Inflammatory macrophage treated with lipopolysaccharide for 4 hours (primary cell): ENCODE measurements around the gene SOCS3.

Experiments used
- DNase-seq: peaks from one replicate; pipeline ENCODE4 v3.0.0-alpha.2; 2020

Gene SOCS3, protein sequence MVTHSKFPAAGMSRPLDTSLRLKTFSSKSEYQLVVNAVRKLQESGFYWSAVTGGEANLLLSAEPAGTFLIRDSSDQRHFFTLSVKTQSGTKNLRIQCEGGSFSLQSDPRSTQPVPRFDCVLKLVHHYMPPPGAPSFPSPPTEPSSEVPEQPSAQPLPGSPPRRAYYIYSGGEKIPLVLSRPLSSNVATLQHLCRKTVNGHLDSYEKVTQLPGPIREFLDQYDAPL

GRCh38 chr17:78359997-78360370 lies at the start of gene SOCS3:
Gene SOCS3 (minus strand): TSS chr17:78360077. CDS start chr17:78359095, 982 bp downstream.
- peak; percentile 98 for DNase-seq

GRCh38 chr17:78409191-78409928 lies 49.5 kb upstream of the SOCS3 start:
- DNase-seq, result no peak

DNA sequence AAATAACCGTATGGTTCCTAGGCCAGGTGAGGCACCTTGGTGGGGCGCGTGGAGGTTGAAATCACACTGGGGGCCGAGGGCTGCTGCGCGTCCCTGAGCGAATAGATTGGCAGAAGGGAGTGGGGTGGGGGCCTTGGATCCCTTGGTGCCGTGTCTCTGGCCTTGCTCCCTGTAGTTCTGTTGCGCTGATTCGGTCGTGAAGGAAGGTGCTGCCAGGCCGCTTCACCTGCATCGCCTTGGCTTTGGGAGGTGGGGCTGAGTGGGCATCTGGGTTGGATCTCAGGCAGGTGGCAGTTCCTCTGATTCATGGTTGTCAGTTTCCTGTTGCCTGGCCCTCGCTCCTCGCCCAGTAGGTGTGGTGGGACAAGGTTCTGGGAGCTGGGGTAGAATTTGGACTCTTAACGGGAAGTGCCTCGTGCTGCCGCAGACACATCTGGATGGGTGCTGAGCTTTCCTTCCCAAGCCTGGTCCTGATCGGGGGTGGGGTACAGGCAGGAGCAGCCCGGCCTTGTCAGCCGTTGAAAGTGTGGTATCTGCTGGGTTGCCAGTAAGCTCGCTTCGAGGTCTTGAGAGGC lies 48.7 kb upstream of the SOCS3 start:
- DNase-seq, result no peak

DNA sequence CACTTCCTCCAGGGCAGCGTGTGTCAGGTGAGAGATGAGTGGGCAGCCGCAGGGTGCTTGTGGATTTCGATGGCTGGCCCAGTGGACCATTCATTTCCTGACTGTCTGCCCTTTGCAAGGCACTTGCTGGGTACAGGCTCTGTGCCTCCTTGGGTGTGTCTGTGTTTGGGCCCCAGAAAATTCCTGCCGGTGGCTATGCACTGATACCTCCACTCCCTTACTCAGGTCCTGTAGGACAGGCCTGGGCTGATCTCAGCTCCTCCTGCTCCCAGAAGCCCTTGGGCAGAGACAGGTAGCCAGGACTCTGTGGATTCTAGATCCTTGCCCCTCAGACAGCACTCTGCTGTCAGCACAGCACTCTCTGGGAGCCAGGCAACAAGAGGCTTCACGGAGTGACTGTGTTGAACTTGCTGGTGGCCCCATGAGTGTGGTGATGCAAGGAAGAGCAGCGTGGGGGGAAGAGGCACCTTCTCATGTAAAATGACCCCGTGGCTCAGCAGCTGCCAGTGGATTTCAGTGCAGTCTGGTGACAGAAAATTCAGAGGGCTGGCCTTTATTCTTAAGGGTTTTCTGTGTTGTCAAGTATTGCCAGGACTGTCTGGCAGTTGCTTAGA lies 47.6 kb upstream of the SOCS3 start:
- peak; percentile 60 for DNase-seq

DNA sequence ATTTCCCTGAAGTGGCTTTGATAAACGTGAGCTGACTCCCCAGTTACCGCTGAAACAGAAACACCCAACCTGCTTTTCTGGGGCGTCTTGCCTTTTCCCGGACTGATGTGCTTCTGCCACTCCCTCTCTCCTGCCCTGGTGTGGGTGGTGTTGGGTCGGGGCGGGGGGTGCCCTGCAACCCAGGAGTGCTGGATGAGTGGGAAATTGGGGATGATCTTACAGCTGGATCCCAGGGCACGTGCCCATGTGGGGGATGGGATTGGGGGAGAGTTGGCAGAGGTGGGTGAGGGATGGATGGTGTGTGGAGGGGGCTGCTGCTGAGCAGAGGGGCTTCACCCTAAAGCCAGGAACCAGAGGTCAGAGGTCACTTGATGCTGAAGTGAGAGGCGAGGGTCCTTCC lies 47.0 kb upstream of the SOCS3 start:
- DNase-seq, result no peak

- DNase-seq, result no peak
These were observed 46.5 kb upstream of the SOCS3 start for GRCh38 chr17:78406396-78406795.

DNA sequence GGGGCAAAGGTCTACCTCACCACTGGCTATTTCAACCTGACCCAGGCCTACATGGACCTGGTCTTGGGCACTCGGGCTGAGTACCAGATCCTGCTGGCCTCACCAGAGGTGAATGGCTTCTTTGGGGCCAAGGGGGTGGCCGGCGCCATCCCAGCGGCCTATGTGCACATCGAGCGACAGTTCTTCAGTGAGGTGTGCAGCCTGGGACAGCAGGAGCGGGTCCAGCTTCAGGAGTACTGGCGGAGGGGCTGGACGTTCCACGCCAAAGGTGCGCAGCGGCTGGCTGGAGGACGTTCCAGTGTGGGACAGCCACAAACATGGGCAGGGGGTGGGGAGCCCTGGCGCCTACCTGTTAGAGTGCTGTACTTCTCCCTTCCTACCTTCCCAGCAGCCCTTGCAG lies 43.9 kb upstream of the SOCS3 start:
- no peak for DNase-seq

- peak; percentile 31 for DNase-seq
These were observed 42.0 kb upstream of the SOCS3 start for GRCh38 chr17:78401891-78402290.

- no peak for DNase-seq
These were observed 41.4 kb upstream of the SOCS3 start for GRCh38 chr17:78401246-78401645.

DNA sequence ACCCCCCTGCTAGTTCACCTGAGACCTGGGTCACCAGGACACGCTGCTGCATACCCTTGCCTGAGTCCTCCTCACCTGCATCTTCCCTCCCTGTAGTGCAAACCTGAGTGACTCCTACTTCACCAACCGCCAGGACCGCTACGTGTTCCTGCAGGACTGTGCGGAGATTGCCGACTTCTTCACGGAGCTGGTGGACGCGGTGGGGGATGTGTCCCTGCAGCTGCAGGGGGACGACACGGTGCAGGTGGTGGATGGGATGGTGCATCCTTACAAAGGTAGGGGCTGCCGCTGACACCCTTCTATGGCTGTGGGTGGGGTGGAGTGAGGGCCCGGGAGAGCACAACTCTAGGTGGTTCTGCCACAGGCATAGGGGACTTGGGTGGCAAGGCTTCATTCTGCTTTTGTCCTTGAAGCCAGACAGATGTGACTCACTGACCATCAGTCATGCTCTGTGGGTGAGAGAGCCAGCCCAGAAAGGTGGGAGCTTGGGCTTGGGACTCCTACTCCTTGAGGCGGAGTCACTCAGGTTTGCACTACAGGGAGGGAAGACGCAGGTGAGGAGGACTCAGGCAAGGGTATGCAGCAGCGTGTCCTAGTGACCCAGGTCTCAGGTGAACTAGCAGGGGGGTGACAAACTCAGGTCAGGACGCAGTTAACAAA lies 40.8 kb upstream of the SOCS3 start:
- no peak for DNase-seq

GRCh38 chr17:78399693-78400144 lies 39.8 kb upstream of the SOCS3 start:
- no peak for DNase-seq

GRCh38 chr17:78399028-78399692 lies 39.3 kb upstream of the SOCS3 start:
- no peak for DNase-seq

DNA sequence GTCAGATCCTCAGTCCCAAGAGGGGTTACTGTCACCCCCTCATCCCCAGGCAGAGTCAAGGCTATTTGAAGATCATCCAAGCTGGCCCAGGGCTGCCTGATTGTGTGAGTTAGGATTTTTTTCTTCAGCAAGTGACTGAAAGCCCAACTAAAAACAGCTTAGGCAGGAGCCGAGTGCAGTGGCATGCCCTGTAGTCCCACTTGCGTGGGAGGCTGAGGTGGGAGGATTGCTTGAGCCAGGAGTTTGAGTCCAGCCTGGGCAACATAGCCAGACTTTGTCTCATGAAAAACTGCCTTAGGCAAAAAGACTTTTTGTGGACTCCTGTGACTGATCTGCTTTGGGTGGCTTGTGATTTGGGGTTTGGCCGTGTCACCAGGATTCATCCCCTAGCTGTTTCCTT lies 38.5 kb upstream of the SOCS3 start:
- DNase-seq, result no peak

GRCh38 chr17:78397681-78398101 lies 37.8 kb upstream of the SOCS3 start:
- DNase-seq, result no peak

- no peak for DNase-seq
These were observed 36.8 kb upstream of the SOCS3 start for GRCh38 chr17:78396441-78397337.

DNA sequence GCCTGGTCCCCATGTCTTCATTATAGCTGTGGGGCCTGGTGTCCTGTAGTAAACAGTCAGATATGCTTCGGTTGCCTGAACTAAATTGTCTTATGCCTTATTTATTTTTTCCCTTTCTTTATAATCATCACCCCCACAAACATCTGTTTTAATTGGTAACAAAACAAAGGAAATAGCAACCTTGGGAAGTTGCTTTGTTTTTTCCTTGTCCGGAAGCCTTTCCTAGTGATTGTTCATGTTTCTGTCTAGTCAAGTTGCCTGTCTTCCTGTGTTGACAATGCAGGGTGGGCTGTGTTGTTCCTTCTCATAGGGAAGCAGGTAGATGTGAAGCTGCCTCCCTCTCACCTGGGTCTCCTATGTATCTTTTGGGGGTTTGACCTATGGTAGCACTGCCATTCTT lies 35.3 kb upstream of the SOCS3 start:
- no peak for DNase-seq

DNA sequence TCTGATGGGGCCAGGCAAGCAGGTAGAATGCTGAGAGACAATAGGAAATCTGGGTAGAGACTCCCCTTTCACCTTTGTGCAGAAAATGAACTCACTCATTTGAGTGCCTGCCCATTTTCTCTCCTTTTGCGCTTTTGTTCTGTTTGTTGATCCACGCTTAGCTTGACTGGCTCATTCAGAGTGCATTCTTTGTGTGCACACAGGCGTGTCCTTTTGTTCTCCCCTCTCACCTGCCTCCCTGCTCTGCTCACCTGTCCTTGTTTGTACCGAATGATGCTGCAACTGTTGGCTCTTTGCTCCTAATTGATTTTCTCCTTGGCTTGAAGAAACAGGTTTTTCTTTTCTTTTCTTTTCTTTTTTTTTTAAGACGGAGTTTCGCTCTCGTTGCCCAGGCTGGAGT lies 34.3 kb upstream of the SOCS3 start:
- no peak for DNase-seq

- no peak for DNase-seq
These were observed 33.7 kb upstream of the SOCS3 start for GRCh38 chr17:78393575-78393974.

DNA sequence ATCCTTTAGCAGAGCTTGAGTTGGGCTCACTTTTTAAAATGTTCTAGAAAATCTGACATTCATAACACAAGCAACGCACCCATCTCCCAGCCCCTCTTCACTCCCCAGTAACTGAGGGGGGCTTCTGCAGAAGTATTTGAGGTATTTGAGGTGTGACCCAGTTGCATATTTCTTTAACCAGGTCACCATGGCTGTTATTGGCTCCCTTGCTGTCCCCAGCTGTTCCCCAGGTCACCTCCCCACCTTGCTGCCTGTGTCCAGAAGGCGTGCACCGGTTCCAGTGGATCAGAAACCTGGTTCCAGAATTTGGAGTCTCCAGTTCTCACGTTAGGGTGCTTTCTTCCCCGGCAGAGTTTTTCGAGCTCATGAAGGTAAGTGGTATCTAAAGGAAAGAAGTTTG lies 32.4 kb upstream of the SOCS3 start:
- DNase-seq, result no peak

DNA sequence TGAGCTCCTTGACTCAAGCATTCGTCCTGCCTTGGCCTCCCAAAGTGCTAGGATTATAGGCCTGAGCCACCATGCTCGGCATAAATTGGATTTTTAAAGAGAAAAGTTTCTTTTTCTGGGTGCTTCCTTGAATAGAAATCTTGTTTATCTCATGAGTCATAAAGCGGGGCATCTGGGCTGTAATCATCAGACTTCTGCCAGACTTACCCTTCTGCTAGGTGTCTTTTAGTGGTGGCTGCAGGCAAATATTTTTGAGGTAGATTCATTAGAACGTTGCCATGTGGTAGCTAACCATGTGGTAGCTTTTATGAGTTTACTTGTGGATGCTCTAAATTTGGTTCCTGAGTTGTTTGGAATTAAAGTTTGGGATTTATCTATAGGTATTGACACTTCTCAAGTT lies 32.0 kb upstream of the SOCS3 start:
- no peak for DNase-seq

DNA sequence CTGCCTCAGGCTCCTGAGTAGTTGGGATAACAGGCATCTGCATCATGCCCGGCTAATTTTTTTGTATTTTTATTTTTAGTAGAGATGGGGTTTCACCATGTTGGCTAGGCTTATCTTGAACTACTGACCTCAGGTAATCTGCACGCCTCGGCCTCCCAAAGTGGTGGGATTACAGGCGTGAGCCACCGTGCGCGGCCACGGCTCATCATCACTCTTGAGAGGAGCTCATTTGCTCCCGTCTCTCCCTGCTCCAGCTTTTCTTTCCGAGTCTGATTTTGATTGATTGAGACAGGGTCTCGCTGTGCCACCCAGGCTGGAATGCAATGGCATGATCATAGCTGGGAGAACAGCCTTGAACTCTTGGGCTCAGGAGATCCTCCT lies 31.2 kb upstream of the SOCS3 start:
- DNase-seq, result no peak
